ENCODE results near the gene CEP63. TPM values are rescaled to one million over a fixed set of nuclear protein-coding genes. Genes with fewer than 3 reads are reported as not detected.

Gene CEP63
- total and polyA plus RNA-seq, 2 of the 8 experiments (the other 6 are each of a cell fraction or from before 2014, with no cell fraction given): 5.3 to 18.2 TPM

DNA sequence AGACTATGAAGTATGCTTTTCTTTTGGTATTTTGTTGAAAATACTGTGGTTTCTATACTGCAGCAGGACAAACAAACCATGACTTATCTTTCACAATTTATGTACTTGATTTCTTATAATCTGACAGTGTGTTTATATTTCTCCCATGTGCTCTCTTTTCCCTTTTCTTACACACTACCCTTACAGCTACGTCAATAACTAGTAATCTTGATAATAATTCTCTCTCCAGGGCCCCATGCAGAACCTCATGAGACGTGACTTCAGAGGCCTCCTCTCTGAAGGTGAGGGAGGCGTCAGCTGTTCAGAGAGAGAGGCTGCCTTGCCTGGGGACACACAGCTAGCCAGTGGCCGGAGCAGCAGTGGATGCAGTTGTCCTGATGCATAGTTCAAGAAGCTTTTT, 129.1 kb downstream of the CEP63 start:
- no peak overlapping the region for H4K91ac ChIP-seq (replicated peaks; ENCODE audit: insufficient read length, low read length)
- H3K79me2 ChIP-seq (ENCODE audit: control insufficient read depth in 1 of 2, insufficient read depth in 2 of 2, low read length in 2 of 2): no peaks in the 10 kb centered on the region
- H3K27me3 ChIP-seq (replicated peaks in 1 of 4; ENCODE audit: control insufficient read depth in 3 of 4, extremely low read depth in 1 of 4, insufficient read depth in 3 of 4, low read length in 3 of 4): no peaks in the 10 kb centered on the region; a peak in 1 of 7 replicates
- H4K20me1 ChIP-seq (replicated peaks in 1 of 2; ENCODE audit: control insufficient read depth in 1 of 2, insufficient read depth in 2 of 2, low read length in 2 of 2): peaks cover 0 to 2% of the 10 kb centered on the region in 2 experiments
- H2BK15ac ChIP-seq (ENCODE audit: low read length): no peak overlapping the region
- no peak overlapping the region for H3K56ac ChIP-seq (replicated peaks; ENCODE audit: insufficient read length, low read depth, low read length)
- FAIRE-seq (no peak), DNase-seq (ENCODE audit: low read depth in 1 of 2, low spot score in 2 of 2) (no peak)
- H3K23ac ChIP-seq (ENCODE audit: insufficient read length): no peak overlapping the region
- no peaks in the 10 kb centered on the region for H3K23me2 ChIP-seq (ENCODE audit: low read depth, low read length)
- H3K4me2 ChIP-seq (ENCODE audit: insufficient read depth in 1 of 2, low read depth in 2 of 2, low read length in 2 of 2): no peak overlapping the region
- ChIA-PET POLR2A (ENCODE audit: partially characterized antibody) (interaction anchor here (0.7 kb wide), 1 partner anchor 14 kb away, joined by 3 read pairs; no protein-coding TSS in a partner anchor), CTCF (ENCODE audit: partially characterized antibody) (interaction anchor here (0.6 to 3.6 kb wide), 13 partner anchors 8 to 826 kb away, joined by 3 to 18 read pairs (median 5); no protein-coding TSS in a partner anchor)
- no peak overlapping the region for H3K4ac ChIP-seq (replicated peaks; ENCODE audit: insufficient read length, low read depth, low read length)
- H2BK12ac ChIP-seq (ENCODE audit: low read depth, low read length): no peak overlapping the region
- WGBS, 2 experiments (ENCODE audit: extremely low coverage in 1 of 2, insufficient coverage in 1 of 2, insufficient read length in 1 of 2, insufficient replicate concordance in 2 of 2, low coverage in 1 of 2, low lambda C conversion rate in 2 of 2, missing lambda C conversion rate in 1 of 2): 87% methylated on average over 4 of the region's 4 CpGs; no CpG with 5 or more reads in 1 of the 2 experiments
- no peaks in the 10 kb centered on the region for H3K36me3 ChIP-seq (ENCODE audit: control insufficient read depth in 2 of 4, insufficient read depth in 4 of 4, low read length in 3 of 4)
- H2AFZ ChIP-seq (ENCODE audit: low read length): no peak overlapping the region
- no peak overlapping the region for H4K8ac ChIP-seq (ENCODE audit: extremely low read depth, insufficient read depth, low read length)
- H3K9ac ChIP-seq (replicated peaks in 1 of 4; ENCODE audit: extremely low read depth in 1 of 4, low read depth in 3 of 4, low read length in 3 of 4): no peak overlapping the region
- no peak overlapping the region for H3K18ac ChIP-seq (ENCODE audit: extremely low read depth, low read length)
- no peak overlapping the region for H2BK120ac ChIP-seq (replicated peaks; ENCODE audit: low read depth, low read length)
- H3K9me3 ChIP-seq (ENCODE audit: insufficient read depth in 2 of 2, low read depth in 1 of 2, low read length in 1 of 2): no peaks in the 10 kb centered on the region
- no peak overlapping the region for H3K27ac ChIP-seq (ENCODE audit: low read depth, low read length)
- no peak overlapping the region for H2BK5ac ChIP-seq (ENCODE audit: low read depth, low read length)
- H4K5ac ChIP-seq (ENCODE audit: insufficient read length, low read depth, low read length): no peak overlapping the region
- no peak overlapping the region for H3K4me3 ChIP-seq (ENCODE audit: extremely low read depth in 1 of 4, insufficient read depth in 2 of 4, low read depth in 3 of 4, low read length in 4 of 4)
- peaks cover 0 to 3% (median 0%) of the 10 kb centered on the region in 4 experiments; a peak in 1 of 7 replicates for H3K4me1 ChIP-seq (replicated peaks in 1 of 4; ENCODE audit: control insufficient read depth in 3 of 4, insufficient read depth in 4 of 4, low read length in 3 of 4)
- no peak overlapping the region for H3K14ac ChIP-seq (ENCODE audit: insufficient read length)
- no peak overlapping the region for H2BK20ac ChIP-seq (ENCODE audit: low read length)
- H3K79me1 ChIP-seq (ENCODE audit: low read depth, low read length): no peaks in the 10 kb centered on the region
- H2AK5ac ChIP-seq (ENCODE audit: low read depth, low read length): no peak overlapping the region
- TF ChIP-seq NRF1 (IDR thresholded peaks at IDR 0.05; ENCODE audit: low read depth, low read length) (no peak), HDAC2 (IDR thresholded peaks at IDR 0.05; ENCODE audit: borderline replicate concordance in 1 of 2, low read depth in 2 of 2, low read length in 2 of 2) (no peak), SAP30 (IDR thresholded peaks at IDR 0.05; ENCODE audit: insufficient read depth, insufficient replicate concordance, low read length) (no peak), CREB1 (IDR thresholded peaks at IDR 0.05) (no peak), HDAC6 (IDR thresholded peaks at IDR 0.05; ENCODE audit: low read depth, low read length) (no peak), CHD2 (IDR thresholded peaks at IDR 0.05; ENCODE audit: low read length) (no peak), CEBPB (IDR thresholded peaks at IDR 0.05; ENCODE audit: low read depth, low read length) (no peak), CBX8 (IDR thresholded peaks at IDR 0.05; ENCODE audit: borderline replicate concordance, low read depth, low read length) (no peak), POLR2A (IDR thresholded peaks at IDR 0.05; ENCODE audit: control extremely low read depth in 1 of 2, low read depth in 2 of 2, low read length in 2 of 2) (no peak), ASH2L (IDR thresholded peaks at IDR 0.05; ENCODE audit: low read length) (no peak), EP300 (IDR thresholded peaks at IDR 0.05; ENCODE audit: borderline replicate concordance in 1 of 2, low read depth in 2 of 2, low read length in 2 of 2) (no peak)
- TF ChIP-seq, protein P1, sequence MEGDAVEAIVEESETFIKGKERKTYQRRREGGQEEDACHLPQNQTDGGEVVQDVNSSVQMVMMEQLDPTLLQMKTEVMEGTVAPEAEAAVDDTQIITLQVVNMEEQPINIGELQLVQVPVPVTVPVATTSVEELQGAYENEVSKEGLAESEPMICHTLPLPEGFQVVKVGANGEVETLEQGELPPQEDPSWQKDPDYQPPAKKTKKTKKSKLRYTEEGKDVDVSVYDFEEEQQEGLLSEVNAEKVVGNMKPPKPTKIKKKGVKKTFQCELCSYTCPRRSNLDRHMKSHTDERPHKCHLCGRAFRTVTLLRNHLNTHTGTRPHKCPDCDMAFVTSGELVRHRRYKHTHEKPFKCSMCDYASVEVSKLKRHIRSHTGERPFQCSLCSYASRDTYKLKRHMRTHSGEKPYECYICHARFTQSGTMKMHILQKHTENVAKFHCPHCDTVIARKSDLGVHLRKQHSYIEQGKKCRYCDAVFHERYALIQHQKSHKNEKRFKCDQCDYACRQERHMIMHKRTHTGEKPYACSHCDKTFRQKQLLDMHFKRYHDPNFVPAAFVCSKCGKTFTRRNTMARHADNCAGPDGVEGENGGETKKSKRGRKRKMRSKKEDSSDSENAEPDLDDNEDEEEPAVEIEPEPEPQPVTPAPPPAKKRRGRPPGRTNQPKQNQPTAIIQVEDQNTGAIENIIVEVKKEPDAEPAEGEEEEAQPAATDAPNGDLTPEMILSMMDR (IDR thresholded peaks at IDR 0.05; ENCODE audit: control extremely low read depth in 1 of 3, insufficient read depth in 1 of 3, low read depth in 1 of 3, low read length in 3 of 3): no peak

Measured in H1 (cell line).